GM21381 (cell line): ENCODE data around the gene NUP133.
A peak's percentile ranks its signal among the peaks of the same experiment; 100 is the strongest.
"Not testable (repeated sequence)": the region's sequence is repeated elsewhere in the genome, so short reads cannot be mapped to it uniquely, and the experiment has no call there.

Source experiments
- ATAC-seq: cut with Tn5 transposase; IDR thresholded peaks from one replicate; pipeline ENCODE4 v1.9.1; 2021; ENCODE audit warnings: mild to moderate bottlenecking, moderate library complexity; ENCODE audit not compliant: unreplicated experiment

The NUP133 gene

GRCh38 chr1:229509576-229509975, 1.4 kb upstream of the NUP133 start:
- ATAC-seq = no peak

- ATAC-seq = no peak
Measured at GRCh38 chr1:229508823-229509337, 739 bp upstream of the NUP133 start.

GRCh38 chr1:229507502-229507901, 639 bp downstream of the NUP133 start:
- ATAC-seq = peak; percentile 0

- ATAC-seq = no peak
Measured at GRCh38 chr1:229506633-229507032, 1.5 kb downstream of the NUP133 start.

- no peak for ATAC-seq
Measured at GRCh38 chr1:229495782-229496181, 12.4 kb downstream of the NUP133 start.

- no peak for ATAC-seq
Measured at GRCh38 chr1:229487181-229487580, 21.0 kb downstream of the NUP133 start.

GRCh38 chr1:229485318-229485717, 22.8 kb downstream of the NUP133 start:
- ATAC-seq = no peak

- no peak for ATAC-seq
Measured at GRCh38 chr1:229482511-229482910, 25.6 kb downstream of the NUP133 start.

GRCh38 chr1:229480495-229480894, 27.6 kb downstream of the NUP133 start:
- ATAC-seq = no peak

- peak; percentile 69 for ATAC-seq
Measured at GRCh38 chr1:229479660-229480399, 28.3 kb downstream of the NUP133 start.

GRCh38 chr1:229478852-229479251, 29.3 kb downstream of the NUP133 start:
- ATAC-seq = peak; percentile 65

- not testable (repeated sequence) for ATAC-seq
Measured at GRCh38 chr1:229475859-229476258, 32.3 kb downstream of the NUP133 start.

GRCh38 chr1:229474509-229474908, 33.6 kb downstream of the NUP133 start:
- ATAC-seq = no peak

- no peak for ATAC-seq
Measured at GRCh38 chr1:229471175-229471574, 37.0 kb downstream of the NUP133 start.

- ATAC-seq = no peak
Measured at GRCh38 chr1:229470406-229471043, 37.6 kb downstream of the NUP133 start.

GRCh38 chr1:229466887-229467286, 41.3 kb downstream of the NUP133 start:
- ATAC-seq = no peak

GRCh38 chr1:229464672-229465071, 43.5 kb downstream of the NUP133 start:
- ATAC-seq = no peak

- ATAC-seq = no peak
Measured at GRCh38 chr1:229461032-229461668, 47.0 kb downstream of the NUP133 start.

GRCh38 chr1:229459815-229460214, 48.3 kb downstream of the NUP133 start:
- ATAC-seq = no peak

- ATAC-seq = no peak
Measured at GRCh38 chr1:229457436-229457835, 50.7 kb downstream of the NUP133 start.

GRCh38 chr1:229456016-229456415, 52.1 kb downstream of the NUP133 start:
- no peak for ATAC-seq

- ATAC-seq = no peak
Measured at GRCh38 chr1:229454056-229454455, 54.1 kb downstream of the NUP133 start.
